SK-N-DZ (cell line): ENCODE measurements around the gene COQ6. TPM values are rescaled to one million over a fixed set of nuclear protein-coding genes. Genes with fewer than 3 reads are reported as not detected.
"Not testable (repeated sequence)": the region's sequence is repeated elsewhere in the genome, so short reads cannot be mapped to it uniquely, and the experiment has no call there.

ENCODE experiments used
- DNase-seq: peaks from one replicate; pipeline ENCODE4 v3.0.0-alpha.2; 2015; ENCODE audit warnings: low spot score
- polyA plus RNA-seq, 2 experiments: library from polyadenylated mRNA; depleted of rRNA; stranded (reverse); fragments of >200 nt; gene quantifications; 2 replicates each; pipeline ENCODE4 v1.2.3, GENCODE V29; 2014

COQ6 gene
- 27.0 and 48.1 TPM in 2 replicates for polyA plus RNA-seq (2014; cell fraction: cytosol; rRNA removed)
- polyA plus RNA-seq (2014; cell fraction: nucleus; rRNA removed), result 80.0 and 89.8 TPM in 2 replicates

DNA sequence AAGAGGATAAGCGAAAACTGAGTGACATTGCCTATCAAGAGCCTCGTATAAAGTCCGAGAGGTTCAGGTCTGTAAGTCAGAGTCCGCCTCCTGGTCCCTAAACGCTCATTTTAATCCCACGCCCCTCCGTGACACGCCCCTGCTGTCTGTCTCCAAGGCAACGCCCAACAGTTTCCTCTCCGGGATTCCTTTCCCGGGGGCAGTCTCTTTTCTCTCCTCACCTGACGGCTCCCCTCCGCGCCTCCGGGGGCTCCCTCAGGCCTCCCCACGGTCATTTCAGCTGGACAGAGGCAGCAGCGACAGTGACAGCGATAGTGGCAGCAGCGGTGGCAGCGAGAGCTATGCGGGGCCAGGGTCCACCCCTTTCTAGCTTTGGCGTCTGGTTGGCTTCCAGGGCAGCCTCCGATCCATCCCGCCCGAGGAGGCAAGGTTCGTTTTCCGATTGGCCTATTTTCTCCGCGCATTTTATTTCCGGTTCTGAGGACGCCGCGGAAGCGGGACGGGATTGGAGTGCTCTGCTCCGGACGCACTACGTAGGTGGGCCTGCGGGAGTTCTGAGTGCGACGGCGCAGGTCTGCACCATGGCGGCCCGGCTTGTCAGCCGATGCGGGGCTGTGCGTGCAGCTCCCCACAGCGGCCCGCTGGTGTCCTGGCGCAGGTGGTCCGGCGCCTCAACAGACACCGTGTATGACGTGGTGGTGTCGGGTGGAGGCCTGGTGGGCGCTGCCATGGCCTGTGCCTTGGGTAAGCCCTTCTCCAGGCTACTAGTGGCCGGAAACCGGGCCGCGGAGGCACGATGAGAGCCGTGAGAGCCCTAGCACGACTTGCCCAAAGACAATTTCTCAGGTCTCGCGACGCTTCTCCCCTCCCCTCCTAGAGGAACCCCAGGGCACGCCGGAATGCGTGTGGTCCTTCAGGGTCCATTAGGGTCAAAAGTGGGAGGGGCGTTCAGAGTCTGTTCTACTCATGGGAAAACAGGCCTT lies at the start of gene COQ6, which contains the start of gene FAM161B:
COQ6 (plus strand) TSS at position 551 of the 983 bp plus-strand sequence; CDS start at position 582, 31 bp downstream.
FAM161B (minus strand) TSS at position 343 of the 983 bp plus-strand sequence; CDS start at position 275, 68 bp downstream.
- DNase-seq, result peak; percentile 97

DNA sequence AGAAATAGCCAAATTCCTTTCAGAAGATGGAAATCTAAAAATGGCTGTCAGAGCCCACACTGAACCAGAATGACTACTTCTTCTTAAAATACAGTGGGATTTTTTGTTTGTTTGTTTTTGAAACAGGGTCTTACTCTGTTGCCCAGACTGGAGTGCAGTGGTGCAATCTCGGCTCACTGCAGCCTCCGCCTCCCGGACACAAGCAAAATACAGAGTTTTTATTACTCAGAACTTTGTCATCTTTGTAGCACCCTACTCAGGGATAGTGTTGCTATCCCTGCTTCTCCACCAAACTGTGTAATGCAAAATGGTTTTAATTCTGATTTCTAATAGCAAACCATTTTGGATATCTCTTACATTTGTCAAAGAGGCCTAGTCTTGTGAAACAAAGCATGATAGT lies 47.1 kb upstream of the COQ6 start:
- DNase-seq, result no peak

DNA sequence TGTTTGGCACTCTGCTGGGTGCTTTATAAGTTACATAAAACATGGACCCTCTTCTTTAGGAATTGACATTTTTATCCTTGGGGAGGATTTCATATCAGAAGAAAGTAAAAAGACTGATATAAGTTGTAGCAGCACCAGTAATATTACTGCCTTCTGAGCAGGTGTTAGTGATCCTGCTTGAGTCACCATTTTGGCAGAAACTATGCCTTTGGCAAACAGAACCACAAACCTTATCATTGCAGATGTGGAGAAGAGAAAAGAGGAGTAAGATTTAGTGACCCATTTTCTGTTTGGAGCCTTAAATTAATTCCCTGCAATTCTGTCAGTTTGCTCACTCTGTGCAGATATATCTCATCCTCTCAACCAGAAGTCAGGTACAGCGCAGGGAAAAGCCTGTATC lies 40.4 kb upstream of the COQ6 start:
- DNase-seq, result no peak

DNA sequence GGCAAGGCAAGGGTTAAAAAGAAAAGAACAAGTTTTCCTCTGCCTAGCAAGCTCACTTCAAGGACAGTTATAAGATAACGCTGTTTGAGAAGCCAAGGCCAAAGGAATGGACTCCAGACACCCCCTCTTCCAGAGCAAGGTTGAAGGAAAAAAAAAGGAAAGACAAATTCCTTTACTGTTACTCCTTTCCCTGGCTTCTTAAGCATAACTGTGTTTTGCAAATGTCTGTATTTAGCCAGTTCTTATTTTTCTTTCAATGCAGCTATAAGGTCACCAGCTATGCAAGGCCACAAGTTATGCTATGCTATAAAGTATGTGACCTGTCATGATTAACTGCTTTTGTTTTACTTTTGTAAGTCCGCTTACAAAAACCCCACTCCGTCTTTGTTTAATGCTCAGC lies 36.8 kb upstream of the COQ6 start:
- no peak for DNase-seq

DNA sequence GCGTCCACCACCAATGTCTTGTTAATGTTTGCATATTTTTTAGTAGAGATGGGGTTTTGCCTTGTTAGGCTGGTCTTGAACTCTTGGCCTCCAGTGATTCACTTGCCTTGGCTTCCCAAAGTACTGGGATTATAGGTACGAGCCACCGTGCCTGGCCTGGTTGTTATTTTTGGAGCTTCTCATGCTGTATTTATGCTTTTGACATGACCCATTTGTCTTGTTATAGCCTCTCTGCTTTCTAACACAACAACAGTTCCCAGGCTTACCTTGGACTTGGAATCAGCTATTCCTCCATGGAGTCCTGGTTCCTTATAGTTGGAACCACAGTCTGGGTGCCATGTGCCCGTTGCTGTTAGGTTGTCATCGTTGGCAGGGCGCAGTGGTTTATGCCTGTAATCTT lies 33.8 kb upstream of the COQ6 start:
- no peak for DNase-seq

DNA sequence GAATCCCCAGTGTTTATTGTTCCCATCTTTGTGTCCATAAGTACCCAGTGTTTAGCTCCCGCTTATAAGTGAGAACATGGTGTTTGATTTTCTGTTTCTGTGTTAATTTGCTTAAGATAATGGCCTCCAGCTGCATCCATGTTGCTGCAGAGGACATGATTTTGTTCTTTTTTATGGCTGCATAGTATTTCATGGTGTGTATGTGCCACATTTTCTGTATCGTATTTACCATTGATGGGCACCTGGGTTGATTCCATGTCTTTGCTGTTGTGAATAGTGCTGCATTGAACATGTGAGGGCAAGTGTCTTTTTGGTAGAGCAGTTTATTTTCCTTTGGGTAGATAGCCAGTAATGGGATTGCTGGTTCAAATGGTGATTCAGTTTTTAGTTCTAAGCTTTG lies 30.6 kb upstream of the COQ6 start:
- DNase-seq, result not testable (repeated sequence)

DNA sequence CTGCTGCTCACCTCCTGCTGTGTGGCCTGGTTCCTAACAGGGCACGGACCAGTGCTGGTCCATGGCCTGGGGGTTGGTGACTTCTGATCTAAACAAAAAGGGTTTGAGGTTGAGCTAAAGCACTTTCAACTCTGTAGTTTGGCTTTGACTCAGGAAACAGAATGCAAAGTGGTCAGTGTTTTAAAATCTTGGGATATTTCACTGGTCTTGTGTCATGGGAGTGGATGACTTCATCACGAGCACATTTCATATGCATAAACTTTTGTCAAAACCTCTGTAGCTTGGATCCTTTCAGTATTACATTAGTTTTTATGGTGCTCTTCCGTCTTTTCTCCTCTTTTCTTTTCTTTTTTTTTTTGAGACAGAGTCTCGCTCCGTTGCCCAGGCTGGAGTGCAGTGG lies 25.8 kb upstream of the COQ6 start:
- DNase-seq, result no peak

DNA sequence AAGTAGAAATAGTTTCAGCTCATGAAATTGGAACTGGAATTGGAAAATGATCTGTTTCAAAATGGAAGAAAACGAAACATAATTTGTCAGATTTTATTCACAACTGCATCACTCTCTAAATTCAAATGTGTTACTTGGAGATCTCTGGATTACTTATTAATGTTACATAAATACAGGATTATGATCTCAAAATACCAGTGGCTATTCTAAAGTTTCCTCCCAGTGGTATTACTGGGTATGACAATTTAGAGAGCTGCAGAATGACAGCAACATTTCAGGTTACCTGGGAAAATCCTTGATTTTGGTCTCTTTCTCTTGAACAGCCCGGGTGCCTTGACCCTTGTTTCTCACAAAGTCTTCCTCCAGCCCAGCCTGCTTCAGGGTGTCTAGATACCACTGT lies 14.4 kb upstream of the COQ6 start:
- DNase-seq, result no peak

DNA sequence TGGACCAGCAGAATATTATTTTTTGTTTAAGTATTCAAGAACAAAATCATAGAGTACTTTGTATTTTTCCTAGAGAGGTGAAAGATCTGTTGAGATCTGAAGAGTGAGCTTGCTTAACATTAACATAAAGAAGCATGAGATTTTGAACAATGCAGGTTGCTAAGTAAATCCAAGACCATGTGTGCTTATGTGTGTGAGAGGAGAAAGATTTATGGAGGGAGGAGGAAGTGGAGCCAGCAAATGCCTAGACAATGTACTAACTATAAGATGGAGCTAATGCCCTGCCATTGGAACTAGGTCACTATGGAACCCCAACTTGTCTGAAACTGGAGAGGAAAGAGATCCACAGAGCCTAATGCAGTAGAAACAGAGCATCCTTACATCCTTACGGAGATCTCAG lies 13.6 kb upstream of the COQ6 start:
- DNase-seq, result no peak

DNA sequence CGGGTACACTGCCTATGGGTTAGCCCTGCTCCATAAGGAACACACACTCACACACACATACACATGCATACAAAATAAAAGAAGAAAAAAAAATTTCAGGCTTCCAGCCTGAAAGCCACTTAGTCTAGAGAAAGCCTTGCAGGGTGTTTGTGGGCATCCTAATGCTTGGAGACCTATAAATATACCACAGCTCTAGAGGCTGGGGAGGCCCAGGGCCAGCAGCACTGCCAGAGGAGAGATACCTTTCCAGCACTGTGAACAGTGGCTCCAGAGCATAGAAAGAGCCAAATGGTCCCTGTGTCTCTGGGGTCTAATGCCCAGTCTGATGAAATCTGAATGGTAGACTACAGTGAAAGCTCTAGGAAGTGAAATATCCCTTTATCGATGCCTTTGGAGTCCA lies 13.1 kb upstream of the COQ6 start:
- DNase-seq, result no peak

DNA sequence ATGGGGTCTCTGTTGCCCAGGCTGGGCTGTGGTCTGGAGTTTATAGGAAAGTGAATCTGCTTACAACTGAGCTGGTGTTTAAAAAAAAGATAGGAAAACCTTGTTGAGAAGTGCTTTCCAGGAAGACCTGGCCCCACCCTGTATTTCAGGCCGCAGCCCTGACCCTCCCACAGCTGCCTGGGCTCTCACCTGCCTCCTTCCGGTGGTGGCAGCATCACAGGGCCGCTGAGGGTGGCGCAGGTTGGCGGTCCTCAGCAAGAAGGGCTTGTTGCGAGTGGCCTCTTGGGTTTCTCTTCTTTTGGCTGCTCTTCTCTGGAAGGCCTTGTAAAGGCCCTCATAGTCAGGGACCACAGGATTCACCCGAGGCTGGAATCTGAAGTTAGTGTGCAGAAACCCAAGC lies 7.9 kb upstream of the COQ6 start:
- no peak for DNase-seq

DNA sequence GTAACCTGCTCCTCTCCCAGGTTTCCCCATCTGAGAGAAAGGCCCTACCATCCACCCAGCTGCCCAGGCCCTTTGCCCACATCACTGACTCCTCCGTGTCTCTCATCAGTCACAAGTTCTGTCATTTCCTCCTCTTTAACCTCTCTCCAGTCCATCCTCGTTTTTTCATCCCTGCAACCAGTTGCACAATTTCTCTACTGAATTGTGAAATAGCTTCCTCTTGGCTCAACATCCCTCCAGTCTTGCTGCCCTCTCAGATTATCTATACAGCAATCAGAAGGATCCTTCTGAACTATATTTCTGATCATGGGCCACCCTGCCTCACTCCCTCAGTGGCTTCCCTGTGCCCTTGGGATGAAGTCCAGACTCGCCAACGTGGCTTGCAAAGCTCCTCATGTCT lies 7.0 kb upstream of the COQ6 start:
- no peak for DNase-seq

DNA sequence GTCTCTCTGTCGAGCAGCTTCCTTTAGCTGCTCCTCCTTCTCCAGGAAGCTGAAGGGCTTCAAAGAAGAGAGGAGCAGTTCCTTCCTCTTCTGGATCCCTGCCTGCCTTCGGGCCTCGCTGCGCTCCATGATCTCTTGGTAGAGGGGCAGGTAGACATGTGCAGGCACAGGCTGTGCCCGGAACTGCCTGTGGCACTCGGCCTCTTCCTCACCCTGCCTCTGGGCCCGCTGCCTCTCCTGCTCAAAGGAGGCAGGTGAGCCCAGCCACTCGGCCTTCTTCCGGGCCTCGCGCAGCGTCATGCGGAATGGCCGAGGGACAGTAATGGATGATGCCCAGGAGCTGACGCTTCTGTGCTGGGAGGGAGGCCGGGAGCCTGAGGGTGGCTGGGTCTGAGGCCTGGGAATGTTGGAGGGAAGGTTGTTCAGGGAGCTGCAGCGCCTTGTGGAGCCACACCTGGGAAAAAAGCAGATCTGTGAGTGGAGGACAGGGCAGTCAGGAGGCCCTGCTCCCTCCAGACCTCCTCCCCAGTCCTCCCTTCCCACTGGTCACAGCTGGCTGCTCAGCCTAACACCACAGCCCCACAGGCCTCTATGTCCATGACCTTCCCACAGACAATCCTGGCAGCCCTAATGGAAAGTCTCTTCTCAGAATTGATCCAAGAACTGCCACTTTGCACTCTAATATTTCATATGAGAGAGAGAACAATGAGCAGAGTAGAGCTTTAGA lies 5.5 kb upstream of the COQ6 start:
- no peak for DNase-seq

DNA sequence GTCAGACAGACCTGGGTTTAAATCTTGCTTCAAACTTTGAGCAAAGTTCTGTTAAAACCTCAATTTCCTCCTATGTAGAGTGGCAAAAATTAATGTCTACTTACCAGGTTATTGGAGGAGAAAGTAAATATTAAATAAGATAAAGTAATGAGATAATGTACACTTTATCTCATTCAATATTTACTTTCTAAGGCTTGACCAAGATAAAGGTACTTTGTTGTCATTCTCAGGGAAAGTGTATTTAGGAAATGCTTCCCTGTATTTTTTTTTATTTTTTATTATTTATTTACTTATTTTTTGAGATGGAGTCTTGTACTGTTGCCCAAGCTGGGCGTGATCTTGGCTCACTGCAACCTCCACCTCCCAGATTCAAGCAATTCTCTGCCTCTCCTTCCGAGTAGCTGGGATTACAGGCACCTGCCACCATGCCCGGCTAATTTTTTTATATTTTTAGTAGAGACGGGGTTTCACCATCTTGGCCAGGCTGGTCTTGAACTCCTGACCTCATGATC lies 4.9 kb upstream of the COQ6 start:
- DNase-seq, result no peak

DNA sequence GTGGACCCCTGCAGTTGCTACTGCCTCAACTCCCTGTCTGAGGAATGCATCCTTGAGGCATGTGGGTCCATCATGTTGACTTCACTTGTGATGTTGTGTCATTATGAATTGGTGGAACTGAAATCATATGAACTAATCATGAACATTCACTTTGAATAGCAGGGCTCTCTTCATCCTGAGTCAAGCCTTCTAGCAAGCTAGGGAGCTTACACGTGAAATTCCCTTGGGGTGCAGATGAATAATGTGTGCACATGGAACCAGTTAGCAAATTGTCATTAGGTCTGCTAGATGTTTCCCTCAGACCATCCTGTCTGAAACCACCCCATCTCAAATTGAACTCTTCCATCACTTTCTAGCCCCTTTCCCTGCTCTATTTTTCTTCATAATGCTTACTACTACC lies 3.6 kb downstream of the COQ6 start:
- DNase-seq, result no peak

DNA sequence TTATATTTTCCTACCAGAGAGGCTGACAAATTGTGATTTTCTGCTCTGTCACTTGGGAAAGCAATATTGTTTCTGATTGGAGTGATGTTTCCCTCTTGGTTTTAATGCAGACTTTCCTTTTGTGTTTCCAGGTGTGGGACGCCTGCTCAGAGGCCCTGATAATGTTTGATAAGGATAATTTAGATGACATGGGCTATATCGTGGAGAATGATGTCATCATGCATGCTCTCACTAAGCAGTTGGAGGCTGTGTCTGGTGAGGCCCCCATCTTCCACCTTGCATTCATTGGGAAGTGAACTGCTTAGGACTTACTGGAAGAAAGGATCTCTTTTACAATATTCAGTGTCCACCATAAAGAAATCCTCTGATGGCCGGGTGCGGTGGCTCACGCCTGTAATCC lies 5.6 kb downstream of the COQ6 start:
- no peak for DNase-seq

DNA sequence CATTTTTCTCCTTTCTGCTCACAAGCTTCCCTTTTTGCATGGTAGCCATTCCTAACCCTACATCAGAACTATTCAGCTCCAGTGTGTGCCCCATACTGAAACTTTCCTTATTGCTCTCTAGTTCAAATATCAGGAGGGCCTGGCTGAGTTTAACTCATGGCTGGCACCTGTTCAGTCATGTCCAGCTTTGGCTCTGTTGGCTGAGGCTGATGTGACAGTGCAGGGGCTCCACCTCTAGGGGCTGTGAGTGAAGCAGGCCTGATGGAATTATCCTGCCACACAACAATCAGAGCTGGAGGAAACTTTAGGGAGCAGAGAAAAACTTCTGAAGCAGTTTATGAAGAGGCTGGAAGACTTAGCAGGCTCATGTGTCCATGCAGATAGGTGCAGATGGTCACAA lies 8.5 kb downstream of the COQ6 start:
- no peak for DNase-seq

DNA sequence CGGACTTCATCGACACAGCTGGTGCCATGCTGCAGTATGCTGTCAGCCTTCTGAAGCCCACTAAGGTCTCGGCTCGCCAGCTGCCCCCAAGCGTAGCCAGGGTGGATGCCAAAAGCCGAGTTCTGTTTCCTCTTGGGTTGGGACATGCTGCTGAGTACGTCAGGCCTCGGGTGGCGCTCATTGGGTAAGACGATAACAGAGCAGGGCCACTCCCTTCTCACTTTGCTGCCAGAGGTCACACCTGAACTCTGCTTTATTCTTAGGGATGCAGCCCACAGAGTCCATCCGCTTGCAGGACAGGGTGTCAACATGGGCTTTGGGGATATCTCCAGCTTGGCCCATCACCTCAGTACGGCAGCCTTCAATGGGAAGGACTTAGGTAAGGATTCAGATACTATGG lies 11.1 kb downstream of the COQ6 start:
- no peak for DNase-seq

DNA sequence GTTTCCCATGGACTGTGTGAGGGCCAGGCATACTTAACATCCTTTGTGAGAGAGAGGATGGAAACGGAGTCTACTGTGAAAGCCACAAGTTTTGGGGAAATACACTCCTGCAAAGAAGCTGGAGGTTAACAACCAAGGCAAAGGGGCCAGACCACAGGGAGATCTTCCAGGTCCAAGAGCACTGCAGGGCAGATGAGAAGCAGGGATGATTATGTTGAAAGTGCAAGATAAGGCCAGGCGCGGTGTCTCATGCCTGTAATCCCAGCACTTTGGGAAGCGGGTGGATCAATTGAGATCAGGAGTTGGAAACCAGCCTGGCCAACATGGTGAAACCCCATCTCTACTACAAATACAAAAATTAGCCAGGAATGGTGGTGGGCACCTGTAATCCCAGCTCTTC lies 15.1 kb downstream of the COQ6 start:
- DNase-seq, result no peak

DNA sequence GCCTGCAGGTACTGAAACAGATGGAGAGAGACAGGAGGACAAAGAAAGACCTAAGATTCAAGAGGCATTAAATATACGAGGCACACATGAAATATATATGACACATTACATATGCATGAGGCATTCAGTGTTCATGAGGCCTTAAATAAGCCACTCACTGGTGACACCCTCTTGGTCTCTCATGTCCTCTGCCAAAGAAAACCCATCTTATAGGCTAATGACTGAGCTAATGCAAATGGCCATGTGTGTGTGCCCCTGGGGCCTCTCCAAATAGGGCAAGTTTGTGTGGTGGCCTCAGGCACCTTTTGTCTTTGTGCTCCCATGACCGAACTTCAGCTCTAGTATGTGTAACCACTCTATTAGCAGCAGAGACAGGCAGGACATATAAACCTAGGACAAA lies 18.8 kb downstream of the COQ6 start:
- DNase-seq, result no peak

DNA sequence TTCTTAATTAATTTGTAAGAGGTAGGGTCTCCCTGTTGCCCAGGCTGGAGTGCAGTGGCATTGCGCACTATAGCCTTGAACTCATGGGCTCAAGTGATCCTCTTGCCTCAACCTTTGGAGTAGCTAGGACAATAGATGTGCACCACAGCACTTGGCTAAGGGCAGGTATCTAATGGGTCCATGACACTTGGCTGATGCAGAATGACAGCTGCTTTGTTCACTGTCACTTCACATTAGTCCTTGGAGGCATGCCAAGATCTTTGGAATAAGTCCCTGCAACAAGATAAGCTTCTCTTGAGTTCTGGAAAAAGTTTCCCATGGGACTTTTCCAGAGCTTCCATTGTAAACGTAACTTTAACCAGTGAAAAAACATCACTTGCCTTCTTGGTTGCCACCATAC lies 23.4 kb downstream of the COQ6 start:
- DNase-seq, result no peak

DNA sequence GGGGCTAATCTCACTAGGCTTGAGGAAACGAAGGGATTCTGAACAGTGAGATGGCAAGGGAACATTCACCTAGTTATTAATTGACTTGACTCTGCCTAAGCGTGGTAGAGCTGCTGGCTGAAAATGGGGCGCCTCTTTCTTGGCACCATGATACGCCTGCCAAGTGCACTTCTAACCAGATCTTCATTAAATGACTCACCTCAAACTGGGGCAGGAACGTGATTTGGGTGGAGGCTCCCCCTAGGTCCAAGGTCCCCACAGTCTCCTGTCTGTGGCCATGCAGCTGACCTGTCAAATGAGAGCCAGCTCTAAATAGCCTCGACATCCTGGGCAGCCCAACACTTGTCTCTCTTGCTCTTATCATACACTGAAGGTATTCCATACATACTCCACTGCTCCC lies 26.0 kb downstream of the COQ6 start:
- DNase-seq, result no peak
